NCI-H1105 treated with DMSO at 0.1 percent for 48 hours (cell line): ENCODE data around the gene DNAJC12.
"Not testable (repeated sequence)": the region's sequence is repeated elsewhere in the genome, so short reads cannot be mapped to it uniquely, and the experiment has no call there.

Experiments
- DNase-seq: peaks from one replicate; lab custom pipeline; 2025; lab: John Stamatoyannopoulos, UW

Gene DNAJC12

DNA sequence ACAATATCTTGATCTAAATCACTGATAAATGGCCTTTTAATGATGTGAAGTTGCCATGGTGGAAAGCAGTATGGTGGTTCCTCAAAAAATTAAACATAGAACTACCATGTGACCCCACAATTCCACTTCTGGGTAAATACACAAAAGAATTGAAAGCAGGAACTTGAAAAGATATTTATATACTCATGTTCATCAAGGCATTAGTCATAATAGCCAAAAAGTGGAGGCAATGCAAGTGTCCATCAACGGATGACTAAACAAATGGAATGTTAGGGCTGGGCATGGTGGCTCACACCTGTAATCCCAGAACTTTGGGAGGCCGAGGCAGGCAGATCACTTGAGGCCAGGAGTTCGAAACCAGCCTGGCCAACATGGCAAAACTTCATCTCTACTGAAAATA, 2.0 kb upstream of the DNAJC12 start:
- no peak for DNase-seq

DNA sequence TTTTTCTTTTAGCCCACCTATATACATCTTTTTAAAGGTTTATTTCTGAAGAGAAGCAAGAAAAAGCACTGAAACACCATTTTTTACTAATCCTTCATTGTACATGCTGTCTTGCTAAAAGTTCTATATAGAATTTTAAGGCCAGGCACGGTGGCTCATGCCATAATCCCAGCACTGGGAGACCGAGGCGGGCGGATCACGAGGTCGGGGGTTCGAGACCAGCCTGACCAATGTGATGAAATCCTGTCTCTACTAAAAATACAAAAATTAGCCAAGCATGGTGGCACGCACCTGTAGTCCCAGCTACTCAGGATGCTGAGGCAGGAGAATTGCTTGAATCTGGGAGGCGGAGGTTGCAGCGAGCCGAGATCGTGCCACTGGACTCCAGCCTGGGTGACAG, 1.5 kb upstream of the DNAJC12 start:
- DNase-seq: not testable (repeated sequence)

DNA sequence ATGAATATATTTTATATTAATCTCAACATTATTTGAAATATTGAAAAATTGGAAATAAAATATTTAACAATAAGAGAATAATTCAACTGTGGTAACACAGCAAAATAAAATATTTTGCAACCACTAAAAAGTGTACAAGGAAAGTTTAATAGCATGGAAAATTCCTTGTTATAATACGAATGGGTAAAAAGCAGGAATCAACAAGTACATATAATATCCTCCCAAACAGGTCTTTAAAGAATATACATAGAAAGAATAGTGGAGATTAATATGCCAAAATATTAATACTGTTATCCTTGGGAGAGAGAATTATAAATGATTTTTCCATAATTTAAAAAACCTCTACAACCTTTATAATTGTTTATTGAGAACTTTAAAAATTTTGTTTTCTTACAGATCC, 1.0 kb downstream of the DNAJC12 start:
- DNase-seq: no peak

DNA sequence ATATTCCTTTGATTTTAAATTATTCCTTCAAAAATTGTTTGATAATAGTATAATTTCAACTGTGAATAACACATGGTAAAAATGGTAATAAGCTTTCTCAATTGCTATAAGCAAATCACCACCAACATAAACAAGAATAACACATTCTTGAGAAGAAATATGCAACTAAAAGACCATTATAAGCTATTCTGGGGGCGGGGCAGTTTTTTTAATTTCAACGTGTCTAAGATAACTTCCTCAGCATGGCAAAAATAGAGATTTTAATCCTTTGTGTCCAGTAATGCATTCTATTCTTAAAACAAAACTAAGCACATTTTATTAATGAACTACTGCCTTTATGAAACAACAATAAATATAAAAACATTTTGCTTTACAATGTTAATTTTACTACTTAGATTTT, 1.5 kb downstream of the DNAJC12 start:
- DNase-seq: no peak

DNA sequence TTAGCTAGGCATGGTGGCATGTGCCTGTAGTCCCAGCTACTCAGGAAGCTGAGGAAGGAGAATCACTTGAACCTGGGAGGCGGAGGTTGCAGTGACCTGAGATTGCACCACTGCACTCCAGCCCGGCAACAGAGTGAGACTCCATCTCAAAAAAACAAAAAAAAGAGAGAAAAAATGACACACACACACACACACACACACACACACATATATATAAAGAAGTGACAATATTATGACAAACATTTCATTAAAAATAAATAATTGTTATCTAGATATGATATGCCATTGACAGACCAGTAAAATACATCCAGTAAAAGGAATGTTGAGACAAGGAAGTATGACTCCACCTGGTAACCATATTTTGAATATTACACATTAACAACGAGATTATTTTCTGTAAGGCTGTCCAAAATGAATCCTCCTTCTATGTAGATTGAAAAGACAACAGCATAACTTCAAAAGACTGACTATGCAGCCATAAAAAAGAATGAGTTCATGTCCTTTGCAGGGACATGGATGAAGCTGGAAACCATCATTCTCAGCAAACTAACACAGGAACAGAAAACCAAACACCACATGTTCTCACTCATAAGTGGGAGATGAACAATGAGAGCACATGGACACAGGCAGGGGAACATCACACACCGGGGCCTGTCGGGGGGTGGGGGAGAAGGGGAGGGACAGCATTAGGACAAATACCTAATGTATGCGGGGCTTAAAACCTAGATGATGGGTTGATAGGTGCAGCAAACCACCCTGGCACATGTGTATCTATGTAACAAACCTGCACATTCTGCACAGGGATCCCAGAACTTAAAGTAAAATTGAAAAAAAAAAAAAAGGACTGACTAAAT, 2.2 kb downstream of the DNAJC12 start:
- DNase-seq: not testable (repeated sequence)

DNA sequence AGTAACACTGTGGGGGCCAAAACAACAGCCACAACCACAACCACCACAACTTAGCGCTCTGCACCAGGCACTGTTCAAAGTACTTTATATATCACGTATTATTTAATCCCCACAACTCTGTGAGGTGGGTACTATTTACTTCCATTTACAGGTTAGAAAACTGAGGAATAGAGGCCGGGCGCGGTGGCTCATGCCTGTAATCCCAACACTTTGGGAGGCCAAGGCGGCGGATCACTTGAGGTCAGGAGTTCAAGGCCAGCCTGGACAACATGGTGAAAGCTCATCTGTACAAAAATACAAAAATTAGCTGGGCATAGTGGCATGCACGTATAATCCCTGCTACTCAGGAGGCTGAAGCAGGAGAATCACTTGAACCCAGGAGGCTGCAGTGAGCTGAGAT, 3.6 kb downstream of the DNAJC12 start:
- no peak for DNase-seq

DNA sequence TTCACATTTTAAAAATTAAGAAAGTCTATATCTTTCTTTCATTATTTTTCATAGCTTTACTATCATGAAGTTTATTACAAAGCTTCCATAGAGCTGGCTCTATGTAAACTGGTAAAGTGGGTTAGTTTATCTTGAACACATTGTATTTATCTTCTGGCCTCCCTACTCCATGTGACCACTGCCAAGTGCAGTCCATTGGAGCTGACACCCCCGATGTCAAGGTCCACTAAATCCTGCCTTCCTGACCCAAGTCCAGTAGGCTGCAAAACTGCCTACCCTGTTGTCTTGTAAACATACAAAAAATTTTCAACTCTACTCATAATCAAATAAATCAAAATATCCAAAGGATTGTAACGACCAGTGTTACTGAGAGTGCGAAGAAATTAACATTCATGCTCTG, 10.2 kb downstream of the DNAJC12 start:
- no peak for DNase-seq

DNA sequence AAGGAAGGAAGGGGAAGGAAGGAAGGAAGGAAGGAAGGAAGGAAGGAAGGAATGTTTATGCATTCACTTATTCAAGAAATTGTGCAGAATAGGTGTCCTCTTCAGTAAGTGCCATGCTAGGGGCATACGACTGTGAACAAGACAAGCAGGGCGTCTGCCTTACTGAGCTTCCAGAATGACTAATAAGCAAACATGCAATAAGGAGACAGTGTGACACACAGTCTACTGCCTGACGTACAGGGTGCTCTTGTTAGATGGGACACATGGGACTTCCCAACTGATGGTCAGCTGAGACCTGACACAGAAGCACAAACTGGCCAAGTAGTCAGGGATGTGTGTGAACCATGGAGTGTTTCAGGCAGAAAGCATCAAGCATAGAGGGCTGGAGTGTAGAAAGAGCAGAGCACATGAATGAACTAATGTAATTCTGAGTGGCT, 18.2 kb downstream of the DNAJC12 start:
- no peak for DNase-seq

DNA sequence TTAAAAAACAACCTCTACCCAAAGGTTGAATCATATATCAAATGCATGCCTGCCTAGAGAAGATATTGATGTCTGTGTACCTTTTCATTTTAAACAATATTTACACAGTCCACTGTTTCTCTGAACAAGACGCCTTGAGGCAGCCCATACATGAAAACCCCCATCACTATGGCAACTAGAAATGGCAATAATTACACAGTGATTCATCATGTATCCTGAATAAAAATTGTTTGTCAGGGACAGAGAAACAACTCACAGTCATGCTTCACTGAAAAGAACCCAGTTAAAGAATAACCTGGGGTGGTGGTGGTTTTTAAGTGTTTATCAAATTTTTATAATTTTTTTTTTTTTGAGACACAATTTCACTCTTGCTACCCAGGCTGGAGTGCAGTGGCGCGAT, 19.7 kb downstream of the DNAJC12 start:
- no peak for DNase-seq

DNA sequence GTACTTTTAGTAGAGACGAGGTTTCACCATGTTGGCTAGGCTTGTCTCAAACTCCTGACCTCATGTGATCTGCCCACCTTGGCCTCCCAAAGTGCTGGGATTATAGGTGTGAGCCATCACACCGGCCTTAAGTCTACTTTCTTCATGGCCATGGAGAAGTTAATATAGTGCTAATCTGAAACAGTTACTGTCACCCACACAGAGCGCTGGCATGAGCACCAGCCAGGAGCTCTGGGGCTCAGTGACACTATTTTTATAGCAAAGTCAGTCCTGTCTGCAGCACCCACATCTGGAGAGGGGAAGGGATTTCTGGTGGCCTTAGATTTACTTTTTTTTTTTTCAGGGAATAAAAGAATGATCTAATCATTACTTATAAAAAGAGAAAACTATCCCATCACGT, 21.3 kb downstream of the DNAJC12 start:
- no peak for DNase-seq

DNA sequence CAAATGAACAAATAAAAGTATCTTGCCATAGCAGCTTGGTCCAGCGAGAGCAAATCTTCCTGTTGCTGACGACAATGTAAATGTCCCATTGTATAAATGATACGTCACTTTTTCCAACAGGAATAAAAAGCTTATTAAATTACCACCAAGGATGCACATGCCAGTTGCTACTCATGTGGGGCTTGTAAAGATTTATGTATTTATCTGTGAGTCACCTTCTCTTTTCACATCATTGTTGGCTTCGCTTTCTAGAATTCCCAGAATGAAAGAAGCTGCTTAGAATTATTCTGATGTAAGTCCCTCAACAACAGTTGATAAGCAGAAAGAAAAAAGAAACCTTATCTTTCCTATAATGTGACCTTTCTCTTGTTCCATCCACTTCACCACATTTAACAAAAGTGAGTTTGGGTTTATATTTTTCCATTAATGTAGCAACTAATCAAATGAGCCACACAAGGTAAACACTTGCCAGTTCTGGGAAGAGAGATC, 22.4 kb downstream of the DNAJC12 start:
- no peak for DNase-seq

DNA sequence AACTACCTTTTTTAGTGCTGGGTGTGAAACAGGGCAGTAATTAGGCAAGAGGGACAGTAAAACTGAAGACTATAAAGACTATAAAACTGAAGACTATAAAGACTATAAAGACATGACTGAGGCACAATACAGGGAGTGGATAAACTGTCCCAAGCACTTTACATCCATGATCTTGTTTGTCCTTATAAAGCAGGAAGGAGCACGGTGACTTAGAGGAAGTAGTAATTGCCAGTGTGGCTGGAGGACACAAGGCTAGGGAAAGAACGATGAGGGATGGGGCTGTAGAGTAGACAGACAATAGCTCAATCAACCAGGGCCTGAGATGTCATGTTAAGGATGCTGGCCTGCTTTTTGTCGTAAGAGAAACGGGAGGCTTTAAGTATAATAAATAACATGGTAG, 26.0 kb downstream of the DNAJC12 start:
- DNase-seq: no peak

DNA sequence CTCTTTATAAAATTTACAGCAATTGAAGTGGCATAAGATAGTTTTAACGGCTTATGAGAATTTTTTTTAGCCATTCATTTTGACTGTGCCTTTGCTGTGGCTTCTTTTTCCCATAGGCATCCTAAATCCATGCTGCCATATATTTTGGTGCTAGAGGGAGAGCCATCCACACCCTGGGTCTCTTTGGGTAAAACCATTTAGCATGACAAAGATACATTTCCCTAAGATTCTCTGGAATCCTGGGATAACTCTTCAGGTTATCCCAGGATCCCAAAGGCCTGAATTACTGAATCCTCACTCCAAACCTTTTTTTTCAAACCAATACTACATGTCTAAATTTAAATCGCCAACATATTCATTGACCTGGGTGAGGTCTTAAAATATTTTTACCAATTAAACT, 28.9 kb downstream of the DNAJC12 start:
- no peak for DNase-seq

DNA sequence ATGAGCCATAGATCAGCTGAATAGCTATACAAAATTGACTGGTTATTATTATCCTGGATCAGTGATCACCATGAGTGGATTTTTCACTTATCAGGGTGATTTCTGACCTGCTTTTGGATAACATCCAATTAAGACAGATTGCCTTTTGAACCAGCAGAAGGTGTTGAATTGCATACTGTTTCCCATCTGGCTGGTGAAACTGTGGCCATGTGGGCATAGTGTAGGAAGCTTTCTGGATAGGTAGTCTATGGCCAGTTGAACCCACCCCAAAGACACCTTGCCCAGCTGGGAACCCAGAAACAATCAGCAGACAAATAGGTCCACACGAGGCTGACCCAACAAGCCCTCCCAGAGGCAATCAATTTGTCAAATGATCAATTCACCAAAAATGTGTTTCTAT, 29.3 kb downstream of the DNAJC12 start:
- no peak for DNase-seq

DNA sequence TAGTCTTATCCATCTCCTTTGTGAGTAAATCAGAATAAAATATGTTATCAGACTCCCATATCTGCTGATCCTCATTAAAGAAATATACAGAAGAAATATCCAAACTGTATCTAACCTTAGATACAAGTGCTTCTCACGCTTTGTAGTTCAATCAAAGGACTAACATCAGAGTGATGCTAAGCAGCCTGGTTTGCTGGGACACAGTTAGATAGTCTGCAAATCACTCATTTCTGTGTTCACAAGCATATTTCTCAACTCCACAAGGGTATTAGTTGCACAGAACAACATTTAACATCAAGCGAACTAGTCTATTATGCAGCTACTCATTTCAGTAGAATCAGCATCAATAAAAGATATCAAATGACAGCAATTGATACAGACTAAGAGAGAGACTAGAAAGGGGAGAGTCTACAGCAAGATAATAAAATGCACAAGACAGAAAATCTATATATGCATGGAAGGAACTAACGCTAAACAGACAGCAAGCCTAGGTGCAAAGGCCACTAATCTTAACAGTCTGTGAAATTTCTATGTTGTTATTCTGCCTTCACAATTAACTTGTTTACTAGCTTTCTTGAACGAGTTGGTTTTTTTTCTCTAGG, 30.0 kb downstream of the DNAJC12 start:
- DNase-seq: no peak

DNA sequence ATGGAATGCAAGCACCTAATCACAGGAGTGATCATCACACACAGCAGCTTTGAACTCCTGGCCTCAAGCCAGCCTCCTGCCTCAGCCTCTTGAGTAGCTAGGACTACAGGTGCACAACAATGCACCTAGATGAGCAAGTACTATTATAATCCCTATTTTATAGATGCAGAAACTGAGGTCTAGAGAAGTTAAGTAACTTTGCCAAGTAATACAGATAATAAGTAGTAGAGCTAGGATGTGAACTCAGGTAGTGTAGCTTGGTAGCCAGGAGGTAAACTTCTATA, 33.7 kb downstream of the DNAJC12 start:
- no peak for DNase-seq

DNA sequence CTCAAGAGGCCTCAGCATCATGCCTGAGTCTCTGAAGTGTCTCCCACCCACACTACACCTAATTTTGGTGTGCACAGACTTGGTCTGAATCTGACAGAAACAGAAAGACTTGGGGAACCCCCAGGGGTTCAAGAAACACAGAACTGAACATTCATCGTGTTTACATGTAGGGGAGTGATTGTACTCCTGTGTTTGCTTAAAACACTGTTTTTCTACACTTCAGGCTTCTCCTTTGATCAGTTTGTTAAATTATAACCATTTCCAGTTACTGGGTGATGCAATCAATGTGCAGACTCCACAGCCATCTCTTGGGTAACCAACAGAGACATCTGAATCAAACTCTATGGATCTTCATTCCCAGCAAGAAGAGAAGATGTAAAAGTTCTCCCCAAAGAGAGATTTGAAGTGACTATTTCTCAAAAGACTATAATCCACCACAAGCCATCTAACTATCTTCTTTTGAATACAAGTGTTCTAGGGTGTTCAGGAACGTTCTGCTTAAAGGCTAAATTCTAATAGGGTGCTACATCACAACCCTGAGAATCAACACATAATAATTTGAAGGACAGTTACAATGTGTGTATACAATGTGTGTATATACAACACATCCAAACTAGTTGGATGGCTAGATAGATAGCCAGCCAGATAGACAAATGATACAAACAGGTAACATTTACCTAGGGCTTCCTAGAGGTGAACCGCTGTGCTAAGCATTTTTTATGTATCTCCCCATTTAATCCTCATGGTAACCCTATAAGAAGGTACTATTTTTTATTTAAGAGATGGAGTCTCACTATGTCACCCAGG, 34.2 kb downstream of the DNAJC12 start:
- no peak for DNase-seq

DNA sequence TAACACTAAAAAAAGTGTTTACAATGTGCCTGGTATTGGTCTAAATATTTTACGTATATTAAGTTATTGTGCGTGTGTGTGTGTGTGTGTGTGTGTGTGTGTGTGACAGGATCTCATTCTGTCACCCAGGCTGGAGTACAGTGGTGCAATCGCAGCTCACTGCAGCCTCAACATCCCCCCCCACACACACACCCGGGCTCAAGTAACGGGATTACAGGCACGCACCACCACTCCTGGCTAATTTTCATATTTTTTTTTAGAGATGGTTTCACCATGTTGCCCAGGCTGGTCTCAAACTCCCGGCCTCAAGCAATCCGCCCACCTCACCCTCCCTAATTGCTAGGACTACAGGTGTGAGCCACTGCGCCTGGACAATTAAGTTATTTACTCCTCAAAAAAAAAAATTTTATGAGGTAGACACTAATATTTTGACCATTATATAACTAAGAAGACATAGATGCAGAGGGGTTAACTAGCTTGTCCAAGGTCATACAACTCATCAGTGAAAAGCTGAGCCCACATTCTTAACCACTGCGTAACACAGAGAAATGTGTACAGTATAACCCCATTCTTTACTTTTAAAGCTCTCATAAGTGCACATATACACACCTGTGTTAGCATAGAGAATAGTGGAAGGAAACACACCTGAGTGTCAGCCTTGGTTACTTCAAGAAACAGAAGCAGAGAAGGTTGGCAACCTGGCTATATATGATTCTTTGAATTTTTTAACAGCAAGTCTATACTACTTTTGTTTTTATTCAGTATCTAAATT, 35.0 kb downstream of the DNAJC12 start:
- no peak for DNase-seq

DNA sequence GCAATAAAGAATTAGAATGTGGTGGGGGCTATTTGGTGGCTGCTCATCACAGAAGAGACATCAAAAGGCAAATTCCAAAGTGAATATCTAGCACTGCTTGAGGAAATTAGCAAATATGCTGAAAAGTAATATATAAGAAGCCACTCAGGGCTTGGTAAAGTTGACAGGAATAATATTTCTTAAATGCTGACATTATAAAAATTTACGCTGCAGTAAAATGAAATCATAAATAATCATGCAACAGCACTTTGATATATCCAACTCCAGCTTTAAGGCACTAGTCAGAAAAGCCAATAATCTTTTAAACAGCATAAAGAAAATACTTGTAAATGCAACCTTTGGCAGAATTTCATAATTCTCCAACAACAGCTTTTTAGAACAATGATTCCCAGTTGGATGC, 36.9 kb downstream of the DNAJC12 start:
- DNase-seq: no peak

DNA sequence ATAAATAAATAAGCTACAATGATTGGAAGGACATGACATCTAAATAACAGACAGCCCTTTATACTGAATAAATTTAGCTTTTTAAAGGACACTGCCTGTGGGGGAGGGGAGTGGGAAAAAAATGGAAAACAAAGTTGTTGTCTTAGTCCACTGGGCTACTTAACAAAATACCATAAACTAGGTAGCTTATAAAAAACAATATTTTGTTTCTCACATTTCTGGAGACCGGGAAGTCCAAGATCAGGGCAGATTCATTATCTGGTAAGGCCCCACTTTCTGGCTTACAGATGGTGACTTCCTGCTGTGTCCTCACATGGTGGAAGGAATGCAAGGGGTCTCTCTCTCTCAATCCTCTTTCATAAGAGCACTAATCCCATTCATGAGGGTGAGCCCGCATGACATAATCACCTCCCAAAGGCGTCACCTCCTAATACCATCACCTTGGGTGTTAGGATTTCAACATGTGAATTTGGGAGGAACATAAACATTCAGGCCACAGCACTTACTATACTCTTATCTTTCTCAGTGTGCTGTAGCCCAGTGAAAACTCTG, 43.0 kb downstream of the DNAJC12 start:
- DNase-seq: no peak

DNA sequence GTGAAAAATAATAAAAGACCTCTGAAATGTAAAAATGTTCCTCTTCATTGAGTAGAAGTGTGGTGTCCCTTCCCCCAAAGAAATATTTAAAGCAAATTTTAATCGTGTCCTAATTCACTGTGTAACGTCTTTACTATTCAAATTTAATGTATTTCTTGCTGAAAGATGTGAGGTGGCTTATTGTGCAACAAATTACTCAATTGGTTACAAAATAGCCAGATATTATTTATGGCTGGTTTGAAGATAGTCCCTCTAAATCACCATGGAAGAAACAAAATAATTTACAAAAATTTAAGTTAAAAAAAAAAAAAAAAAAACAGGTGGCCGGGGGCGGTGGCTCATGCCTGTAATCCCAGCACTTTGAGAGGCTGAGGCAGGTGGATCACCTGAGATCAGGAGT, 43.7 kb downstream of the DNAJC12 start:
- no peak for DNase-seq

DNA sequence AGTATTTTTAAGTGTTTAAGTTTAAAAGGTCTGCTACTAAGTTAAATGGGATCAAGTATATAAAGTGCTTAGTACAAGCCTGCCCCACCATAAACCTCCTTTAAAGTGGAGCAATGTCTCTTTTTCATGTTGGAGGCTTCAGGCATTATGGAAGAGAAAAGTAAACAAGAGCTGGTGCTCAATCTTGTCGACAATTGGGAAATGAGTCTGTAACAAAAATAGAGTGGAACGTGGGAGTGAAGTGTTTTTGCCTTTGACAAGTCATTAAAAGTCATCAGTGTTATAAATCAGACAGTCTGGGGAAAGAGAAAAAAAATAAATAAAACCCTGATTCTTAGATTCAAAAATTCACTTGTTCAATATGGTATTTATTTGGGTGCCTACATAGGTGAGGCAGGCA, 44.7 kb downstream of the DNAJC12 start:
- DNase-seq: no peak
